A549 (cell line): ENCODE data around the gene C3orf18. TPM values are rescaled to one million over a fixed set of nuclear protein-coding genes. Genes with fewer than 3 reads are reported as not detected.

Experiments used
- ATAC-seq, 2 experiments: fragments of 200-7000 bp in 1 of 2; fragments of >200 bp in 1 of 2; cut with Nextera tagmentation in 1 of 2; cut with Tn5 transposase in 1 of 2; 3 replicates each; pipeline versions ENCODE4 v1.8.0 to v1.9.1; 2018 to 2020; ENCODE audit warnings: mild to moderate bottlenecking in 1 of 2, moderate library complexity in 1 of 2
- CTCF ChIA-PET: fragments of 300-600 bp; sonication (Branson Sonifier 250); formaldehyde crosslinking; extraction: SDS; loops from one replicate; lab custom pipeline; 2021; ENCODE audit warnings: antibody characterized with exemption, inconsistent platforms; lab: Yijun Ruan, JAX
- POLR2A ChIA-PET: fragments of 350-600 bp; formaldehyde crosslinking; extraction: SDS; loops from one replicate; lab custom pipeline; 2021; ENCODE audit warnings: antibody characterized with exemption, inconsistent platforms; lab: Yijun Ruan, JAX
- DNase-seq, 2 experiments: peaks; one replicate each; pipeline versions ENCODE4 v3.0.0 to v3.0.0-alpha.2; 2011 to 2016; ENCODE audit warnings: low read depth in 1 of 2, low spot score in 1 of 2
- FAIRE-seq: peaks from 2 replicates; lab custom pipeline; 2011; peaks lifted over from hg19 to GRCh38; lab: Jason Lieb, UNC
- H3K27ac ChIP-seq, 2 experiments: fragments of >200 bp; sonication (Bioruptor Twin); formaldehyde crosslinking; 3 replicates each; pipeline ENCODE4 v1.5.1; 2016 to 2017
- H3K4me1 ChIP-seq: fragments of >200 bp; sonication (Bioruptor Twin); formaldehyde crosslinking; 3 replicates; pipeline ENCODE4 v1.6.1; 2016
- H3K4me2 ChIP-seq: fragments of >200 bp; sonication (Bioruptor Twin); formaldehyde crosslinking; 3 replicates; pipeline ENCODE4 v1.6.1; 2016
- H3K4me3 ChIP-seq: fragments of >200 bp; sonication (Bioruptor Twin); formaldehyde crosslinking; 3 replicates; pipeline ENCODE4 v1.5.1; 2016
- H3K9me3 ChIP-seq: fragments of >200 bp; sonication (Bioruptor Twin); formaldehyde crosslinking; 3 replicates; pipeline ENCODE4 v1.6.1; 2016
- BHLHE40 ChIP-seq: IDR thresholded peaks from 2 replicates; pipeline ENCODE4 v1.6.1; 2012; ENCODE audit warnings: low read depth, low read length, inconsistent platforms
- CBX8 ChIP-seq: fragments of 200-600 bp; sonication (generic); IDR thresholded peaks from 2 replicates; pipeline ENCODE4 v1.6.1; 2016
- EHF ChIP-seq: fragments of 250-450 bp; sonication (Bioruptor Pico); IDR thresholded peaks from 2 replicates; pipeline ENCODE4 v1.5.0; 2020; ENCODE audit warnings: mild to moderate bottlenecking
- EHMT2 ChIP-seq: fragments of 200-600 bp; sonication (generic); IDR thresholded peaks from 2 replicates; pipeline ENCODE4 v1.6.1; 2016; ENCODE audit warnings: antibody characterized with exemption, low read depth, mild to moderate bottlenecking, moderate library complexity
- FOSL2 ChIP-seq, 2 experiments: fragments of 450-650 bp in 1 of 2; fragments of >200 bp in 1 of 2; sonication (Bioruptor Twin) in 1 of 2; formaldehyde crosslinking; IDR thresholded peaks; 2 replicates each; pipeline versions ENCODE4 v1.5.0 to v1.6.1; 2016 to 2020; ENCODE audit warnings: mild to moderate bottlenecking in 1 of 2, moderate library complexity in 1 of 2
- FOXS1 ChIP-seq: fragments of 250-450 bp; sonication (Bioruptor Pico); IDR thresholded peaks from 2 replicates; pipeline ENCODE4 v1.5.0; 2020; ENCODE audit warnings: mild to moderate bottlenecking, moderate library complexity
- GATA3 ChIP-seq: IDR thresholded peaks from 2 replicates; pipeline ENCODE4 v1.6.1; 2012; ENCODE audit warnings: borderline replicate concordance
- HDAC2 ChIP-seq: fragments of 200-600 bp; sonication (generic); IDR thresholded peaks from 2 replicates; pipeline ENCODE4 v1.6.1; 2016
- HOXA7 ChIP-seq: fragments of 250-450 bp; sonication (Bioruptor Pico); IDR thresholded peaks from 2 replicates; pipeline ENCODE4 v1.5.0; 2020; ENCODE audit warnings: mild to moderate bottlenecking, moderate library complexity
- HOXB5 ChIP-seq: fragments of 250-450 bp; sonication (Bioruptor Pico); IDR thresholded peaks from 2 replicates; pipeline ENCODE4 v1.5.0; 2020; ENCODE audit warnings: mild to moderate bottlenecking, moderate library complexity
- JUN ChIP-seq, 2 experiments: fragments of >200 bp; sonication (Bioruptor Twin); formaldehyde crosslinking; IDR thresholded peaks; 2 replicates in 1 of 2; 3 replicates in 1 of 2; pipeline ENCODE4 v1.6.1; 2016 to 2017
- JUNB ChIP-seq: fragments of >200 bp; sonication (Bioruptor Twin); formaldehyde crosslinking; IDR thresholded peaks from 2 replicates; pipeline ENCODE4 v1.6.1; 2016
- KDM5A ChIP-seq: fragments of 200-600 bp; sonication (generic); IDR thresholded peaks from 2 replicates; pipeline ENCODE4 v1.6.1; 2016; ENCODE audit warnings: antibody characterized with exemption, mild to moderate bottlenecking
- MAFK ChIP-seq: fragments of 450-650 bp; IDR thresholded peaks from 2 replicates; pipeline ENCODE4 v1.6.1; 2014; ENCODE audit not compliant: partially characterized antibody
- MAZ ChIP-seq: fragments of 150-350 bp; IDR thresholded peaks from 2 replicates; pipeline ENCODE4 v1.6.1; 2014; ENCODE audit warnings: antibody characterized with exemption, low read depth, low read length, borderline replicate concordance
- MYC ChIP-seq: IDR thresholded peaks from 2 replicates; pipeline ENCODE4 v1.6.1; 2012; ENCODE audit warnings: mild to moderate bottlenecking, inconsistent platforms, low read length, improper control_type of control experiment, borderline replicate concordance
- RAD21 ChIP-seq, 2 experiments: fragments of >200 bp in 1 of 2; sonication (Bioruptor Twin) in 1 of 2; formaldehyde crosslinking in 1 of 2; IDR thresholded peaks in 1 of 2; conservative IDR thresholded peaks in 1 of 2; 2 replicates in 1 of 2; 3 replicates in 1 of 2; pipeline ENCODE4 v1.6.1; 2012 to 2018; ENCODE audit warnings: inconsistent platforms in 1 of 2
- RARB ChIP-seq: fragments of 250-450 bp; sonication (Bioruptor Pico); IDR thresholded peaks from 2 replicates; pipeline ENCODE4 v1.8.0; 2021; ENCODE audit warnings: mild to moderate bottlenecking, moderate library complexity
- SMC3 ChIP-seq: fragments of >200 bp; sonication (Bioruptor Twin); formaldehyde crosslinking; IDR thresholded peaks from 3 replicates; pipeline ENCODE4 v1.6.1; 2018; ENCODE audit warnings: inconsistent platforms
- TP53 ChIP-seq: fragments of 250-450 bp; sonication (Bioruptor Pico); IDR thresholded peaks from 2 replicates; pipeline ENCODE4 v1.5.0; 2021; ENCODE audit warnings: mild to moderate bottlenecking, moderate library complexity
- ZC3H11A ChIP-seq: fragments of 450-650 bp; IDR thresholded peaks from 2 replicates; pipeline ENCODE4 v1.6.1; 2014; ENCODE audit warnings: antibody characterized with exemption, mild to moderate bottlenecking
- WGBS: methylation state at CpG from one replicate; pipeline ENCODE4 v1.1.6; 2017; ENCODE audit errors: missing lambda C conversion rate; 5-methylcytosine and 5-hydroxymethylcytosine counted together
- polyA plus RNA-seq, 4 experiments: library from polyadenylated mRNA; depleted of rRNA in 3 of 4; stranded (reverse); fragments of >200 nt; fragmentation: RNase III in 1 of 4; extraction: RNeasy Plus Mini Kit Qiagen cat#74134 plus additional on column Dnase treatment in 1 of 4; gene quantifications; 2 replicates in 3 of 4; 3 replicates in 1 of 4; pipeline ENCODE4 v1.2.3, GENCODE V29; 2011 to 2017
- TF ChIP-seq, protein P1 (sequence below): fragments of >200 bp; sonication (Bioruptor Twin); formaldehyde crosslinking; IDR thresholded peaks from 3 replicates; pipeline ENCODE4 v1.5.1; 2016
- TF ChIP-seq, protein P2 (sequence below): fragments of 200-600 bp; sonication (generic); IDR thresholded peaks from 2 replicates; pipeline ENCODE4 v1.6.1; 2016; ENCODE audit warnings: antibody characterized with exemption, mild to moderate bottlenecking, moderate library complexity
- TF ChIP-seq, protein P3 (sequence below): fragments of 250-450 bp; sonication (Bioruptor Pico); IDR thresholded peaks from 2 replicates; pipeline ENCODE4 v1.5.0; 2020; ENCODE audit warnings: low read depth, mild to moderate bottlenecking, moderate library complexity

Gene C3orf18
- polyA plus RNA-seq, 2 of the 4 experiments (the other 2 are of a cell fraction) = 3.4 to 5.4 TPM

DNA sequence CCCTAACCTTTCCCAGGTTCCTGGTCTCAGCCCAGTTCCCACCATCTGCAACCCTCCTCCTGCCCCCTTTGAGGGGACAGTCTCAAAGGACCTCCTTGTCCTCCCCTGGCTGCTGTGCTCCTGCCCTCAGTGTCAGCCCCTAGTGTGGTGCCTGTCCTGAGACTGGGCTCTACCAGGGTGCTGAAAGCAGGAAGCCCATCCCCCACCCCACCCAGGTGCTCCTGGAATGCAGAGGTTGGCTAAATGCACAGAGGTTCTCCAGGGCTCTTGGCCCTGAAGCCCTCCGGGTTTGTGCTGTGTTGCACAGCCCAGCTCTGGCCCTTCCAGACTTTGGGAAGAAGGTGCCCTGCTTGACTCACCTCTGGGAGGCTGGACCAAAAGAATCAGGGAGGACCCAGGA, 21.8 kb downstream of the C3orf18 start:
- TF ChIP-seq JUN (IDR thresholded peaks at IDR 0.05) (no peak), HOXB5 (CRISPR knock-in tag) (no peak), EHMT2 (no peak), BHLHE40 (no peak), GATA3 (no peak)
- TF ChIP-seq, protein P1, sequence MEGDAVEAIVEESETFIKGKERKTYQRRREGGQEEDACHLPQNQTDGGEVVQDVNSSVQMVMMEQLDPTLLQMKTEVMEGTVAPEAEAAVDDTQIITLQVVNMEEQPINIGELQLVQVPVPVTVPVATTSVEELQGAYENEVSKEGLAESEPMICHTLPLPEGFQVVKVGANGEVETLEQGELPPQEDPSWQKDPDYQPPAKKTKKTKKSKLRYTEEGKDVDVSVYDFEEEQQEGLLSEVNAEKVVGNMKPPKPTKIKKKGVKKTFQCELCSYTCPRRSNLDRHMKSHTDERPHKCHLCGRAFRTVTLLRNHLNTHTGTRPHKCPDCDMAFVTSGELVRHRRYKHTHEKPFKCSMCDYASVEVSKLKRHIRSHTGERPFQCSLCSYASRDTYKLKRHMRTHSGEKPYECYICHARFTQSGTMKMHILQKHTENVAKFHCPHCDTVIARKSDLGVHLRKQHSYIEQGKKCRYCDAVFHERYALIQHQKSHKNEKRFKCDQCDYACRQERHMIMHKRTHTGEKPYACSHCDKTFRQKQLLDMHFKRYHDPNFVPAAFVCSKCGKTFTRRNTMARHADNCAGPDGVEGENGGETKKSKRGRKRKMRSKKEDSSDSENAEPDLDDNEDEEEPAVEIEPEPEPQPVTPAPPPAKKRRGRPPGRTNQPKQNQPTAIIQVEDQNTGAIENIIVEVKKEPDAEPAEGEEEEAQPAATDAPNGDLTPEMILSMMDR = no peak
- TF ChIP-seq, all 56 proteins: peak for 0
- H3K27ac ChIP-seq = no peak overlapping the region
- DNase-seq = no peak
- no peaks in the 10 kb centered on the region for H3K4me1 ChIP-seq
- no peaks in the 10 kb centered on the region for H3K9me3 ChIP-seq
- H3K4me3 ChIP-seq = no peak overlapping the region
- ATAC-seq = no peak
- H3K4me2 ChIP-seq = no peak overlapping the region
- ChIA-PET POLR2A (no interaction called here), CTCF (interaction anchor here (0.8 to 2.4 kb wide), 3 partner anchors 28 to 110 kb away, joined by 3 to 10 read pairs (median 3); no protein-coding TSS in a partner anchor)
- WGBS = no CpG with 5 or more reads among the region's 1 CpG
- FAIRE-seq = no peak

DNA sequence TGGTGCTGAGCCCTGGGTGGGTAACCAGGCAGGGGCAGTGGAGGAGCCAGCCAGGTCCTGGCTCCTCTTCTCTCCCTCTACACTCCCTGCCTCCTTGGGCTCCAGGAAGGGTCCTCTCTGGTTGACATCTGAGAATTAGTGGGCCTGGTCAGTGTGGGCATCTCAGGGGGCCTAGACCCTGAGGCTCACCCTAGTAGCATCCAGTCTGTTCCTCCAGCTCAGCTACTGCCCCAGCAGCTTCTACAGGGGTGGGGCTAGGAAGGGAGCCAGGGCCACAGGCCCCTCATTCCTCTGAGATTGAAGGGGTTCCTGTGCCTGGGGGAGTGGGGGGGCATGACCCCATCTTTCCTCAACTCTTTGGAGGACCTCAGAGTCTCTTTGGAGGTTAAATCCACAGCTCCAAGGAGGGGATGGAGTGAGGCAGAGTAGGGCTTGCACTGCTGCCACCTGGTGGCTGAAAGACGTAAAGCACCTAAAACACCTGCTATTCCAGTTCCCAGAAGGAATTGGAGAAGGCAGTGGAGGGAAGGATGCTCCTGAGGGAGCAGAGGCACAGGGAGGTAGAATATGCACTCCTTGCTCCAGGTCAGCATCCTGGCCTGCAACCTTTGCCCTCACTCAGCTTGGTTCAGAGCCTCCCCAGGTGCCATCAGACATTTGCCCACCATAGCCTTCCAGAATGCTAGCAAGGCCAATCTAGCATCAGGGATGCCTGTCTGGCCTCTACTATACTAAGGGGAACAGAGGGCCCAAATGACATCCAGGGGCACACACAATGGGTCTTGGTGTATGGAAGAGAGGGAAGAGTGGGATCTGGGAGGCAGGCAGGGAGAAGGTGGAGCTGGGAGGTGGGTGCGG, 25.1 kb downstream of the C3orf18 start:
- POLR2A ChIA-PET = no interaction called here
- TF ChIP-seq, protein P1 = peak; percentile 71
- no peak for TF ChIP-seq KDM5A
- TF ChIP-seq GATA3 = no peak
- no peak for TF ChIP-seq ZC3H11A
- TF ChIP-seq, protein P2, sequence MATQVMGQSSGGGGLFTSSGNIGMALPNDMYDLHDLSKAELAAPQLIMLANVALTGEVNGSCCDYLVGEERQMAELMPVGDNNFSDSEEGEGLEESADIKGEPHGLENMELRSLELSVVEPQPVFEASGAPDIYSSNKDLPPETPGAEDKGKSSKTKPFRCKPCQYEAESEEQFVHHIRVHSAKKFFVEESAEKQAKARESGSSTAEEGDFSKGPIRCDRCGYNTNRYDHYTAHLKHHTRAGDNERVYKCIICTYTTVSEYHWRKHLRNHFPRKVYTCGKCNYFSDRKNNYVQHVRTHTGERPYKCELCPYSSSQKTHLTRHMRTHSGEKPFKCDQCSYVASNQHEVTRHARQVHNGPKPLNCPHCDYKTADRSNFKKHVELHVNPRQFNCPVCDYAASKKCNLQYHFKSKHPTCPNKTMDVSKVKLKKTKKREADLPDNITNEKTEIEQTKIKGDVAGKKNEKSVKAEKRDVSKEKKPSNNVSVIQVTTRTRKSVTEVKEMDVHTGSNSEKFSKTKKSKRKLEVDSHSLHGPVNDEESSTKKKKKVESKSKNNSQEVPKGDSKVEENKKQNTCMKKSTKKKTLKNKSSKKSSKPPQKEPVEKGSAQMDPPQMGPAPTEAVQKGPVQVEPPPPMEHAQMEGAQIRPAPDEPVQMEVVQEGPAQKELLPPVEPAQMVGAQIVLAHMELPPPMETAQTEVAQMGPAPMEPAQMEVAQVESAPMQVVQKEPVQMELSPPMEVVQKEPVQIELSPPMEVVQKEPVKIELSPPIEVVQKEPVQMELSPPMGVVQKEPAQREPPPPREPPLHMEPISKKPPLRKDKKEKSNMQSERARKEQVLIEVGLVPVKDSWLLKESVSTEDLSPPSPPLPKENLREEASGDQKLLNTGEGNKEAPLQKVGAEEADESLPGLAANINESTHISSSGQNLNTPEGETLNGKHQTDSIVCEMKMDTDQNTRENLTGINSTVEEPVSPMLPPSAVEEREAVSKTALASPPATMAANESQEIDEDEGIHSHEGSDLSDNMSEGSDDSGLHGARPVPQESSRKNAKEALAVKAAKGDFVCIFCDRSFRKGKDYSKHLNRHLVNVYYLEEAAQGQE = no peak
- no peak for TF ChIP-seq HOXA7 (CRISPR knock-in tag)
- no peak for TF ChIP-seq MYC
- no peak for TF ChIP-seq EHF (CRISPR knock-in tag)
- no peak for TF ChIP-seq MAFK
- TF ChIP-seq CBX8 = no peak
- TF ChIP-seq RARB = no peak
- TF ChIP-seq FOSL2 (IDR thresholded peaks at IDR 0.05) = no peak
- no peak for TF ChIP-seq FOSL2 (CRISPR knock-in tag; IDR thresholded peaks at IDR 0.05)
- peak; percentile 48 to 67; a peak in 4 of 5 replicates for TF ChIP-seq RAD21 (conservative IDR thresholded peaks at IDR 0.05 in 1 of 2, IDR thresholded peaks at IDR 0.05 in 1 of 2)
- TF ChIP-seq FOXS1 (CRISPR knock-in tag) = no peak
- peak; percentile 61; the same call in 2 of the 3 replicates for TF ChIP-seq SMC3
- no peak for TF ChIP-seq MAZ
- TF ChIP-seq, protein P3, sequence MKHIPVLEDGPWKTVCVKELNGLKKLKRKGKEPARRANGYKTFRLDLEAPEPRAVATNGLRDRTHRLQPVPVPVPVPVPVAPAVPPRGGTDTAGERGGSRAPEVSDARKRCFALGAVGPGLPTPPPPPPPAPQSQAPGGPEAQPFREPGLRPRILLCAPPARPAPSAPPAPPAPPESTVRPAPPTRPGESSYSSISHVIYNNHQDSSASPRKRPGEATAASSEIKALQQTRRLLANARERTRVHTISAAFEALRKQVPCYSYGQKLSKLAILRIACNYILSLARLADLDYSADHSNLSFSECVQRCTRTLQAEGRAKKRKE (CRISPR knock-in tag) = no peak
- no peak for TF ChIP-seq TP53 (CRISPR knock-in tag)
- TF ChIP-seq JUNB = no peak
- no peak for TF ChIP-seq HDAC2
- Histone ChIP-seq H3K4me1 (no peaks in the 10 kb centered on the region), H3K9me3 (no peaks in the 10 kb centered on the region), H3K27ac (no peak overlapping the region), H3K4me3 (no peak overlapping the region), H3K4me2 (no peak overlapping the region)
- ATAC-seq (peak; percentile 73 to 92), DNase-seq (peak; percentile 42 to 90), FAIRE-seq (no peak)
- CTCF ChIA-PET = interaction anchor here (0.5 to 6.3 kb wide), 50 partner anchors 8 to 1628 kb away, joined by 3 to 60 read pairs (median 4); partner anchors contain the start of genes CYB561D2, HEMK1, NPRL2 and ZMYND10
- WGBS = 50% methylated on average over 2 of the region's 2 CpGs
